ENCODE data around the gene ALPL.

ALPL gene

GRCh38 chr1:21614419-21615115, 105.3 kb downstream of the ALPL start:
- no peak for TF ChIP-seq CTCF (IDR thresholded peaks at IDR 0.05; ENCODE audit: poor library complexity, severe bottlenecking)
- H3K27ac ChIP-seq (ENCODE audit: poor library complexity, severe bottlenecking), result no peak overlapping the region
- ATAC-seq (ENCODE audit: low read depth) (peak; percentile 85), DNase-seq (ENCODE audit: low spot score) (no peak)
- H3K36me3 ChIP-seq (ENCODE audit: low read depth), result no peaks in the 10 kb centered on the region
- no peaks in the 10 kb centered on the region for H3K27me3 ChIP-seq (ENCODE audit: insufficient read depth, poor library complexity, severe bottlenecking)
- peaks cover 5% of the 10 kb centered on the region for H3K4me1 ChIP-seq (ENCODE audit: insufficient read depth, poor library complexity, severe bottlenecking)
- H3K4me3 ChIP-seq (ENCODE audit: severe bottlenecking), result no peak overlapping the region
- H3K9me3 ChIP-seq (ENCODE audit: severe bottlenecking), result no peaks in the 10 kb centered on the region

GRCh38 chr1:21616372-21616771, 107.1 kb downstream of the ALPL start:
- Histone ChIP-seq H3K4me3 (ENCODE audit: severe bottlenecking) (no peak overlapping the region), H3K36me3 (ENCODE audit: low read depth) (no peaks in the 10 kb centered on the region), H3K27ac (ENCODE audit: poor library complexity, severe bottlenecking) (no peak overlapping the region), H3K4me1 (ENCODE audit: insufficient read depth, poor library complexity, severe bottlenecking) (peaks cover 5% of the 10 kb centered on the region), H3K9me3 (ENCODE audit: severe bottlenecking) (no peaks in the 10 kb centered on the region), H3K27me3 (ENCODE audit: insufficient read depth, poor library complexity, severe bottlenecking) (no peaks in the 10 kb centered on the region)
- no peak for TF ChIP-seq CTCF (IDR thresholded peaks at IDR 0.05; ENCODE audit: poor library complexity, severe bottlenecking)
- DNase-seq (ENCODE audit: low spot score), result no peak
- no peak for ATAC-seq (ENCODE audit: low read depth)

- ATAC-seq (ENCODE audit: low read depth) (no peak), DNase-seq (ENCODE audit: low spot score) (no peak)
- Histone ChIP-seq H3K27me3 (ENCODE audit: insufficient read depth, poor library complexity, severe bottlenecking) (no peaks in the 10 kb centered on the region), H3K4me3 (ENCODE audit: severe bottlenecking) (no peak overlapping the region), H3K9me3 (ENCODE audit: severe bottlenecking) (no peaks in the 10 kb centered on the region), H3K36me3 (ENCODE audit: low read depth) (no peaks in the 10 kb centered on the region), H3K4me1 (ENCODE audit: insufficient read depth, poor library complexity, severe bottlenecking) (peaks cover 5% of the 10 kb centered on the region), H3K27ac (ENCODE audit: poor library complexity, severe bottlenecking) (no peak overlapping the region)
- no peak for TF ChIP-seq CTCF (IDR thresholded peaks at IDR 0.05; ENCODE audit: poor library complexity, severe bottlenecking)
Measured at GRCh38 chr1:21617126-21617738, 108.0 kb downstream of the ALPL start.

- no peak for ATAC-seq (ENCODE audit: low read depth)
- no peak for DNase-seq (ENCODE audit: low spot score)
- Histone ChIP-seq H3K27me3 (ENCODE audit: insufficient read depth, poor library complexity, severe bottlenecking) (no peaks in the 10 kb centered on the region), H3K4me3 (ENCODE audit: severe bottlenecking) (no peak overlapping the region), H3K9me3 (ENCODE audit: severe bottlenecking) (no peaks in the 10 kb centered on the region), H3K27ac (ENCODE audit: poor library complexity, severe bottlenecking) (no peak overlapping the region), H3K36me3 (ENCODE audit: low read depth) (no peaks in the 10 kb centered on the region), H3K4me1 (ENCODE audit: insufficient read depth, poor library complexity, severe bottlenecking) (peaks cover 5% of the 10 kb centered on the region)
- TF ChIP-seq CTCF (IDR thresholded peaks at IDR 0.05; ENCODE audit: poor library complexity, severe bottlenecking), result no peak
Measured at GRCh38 chr1:21618059-21618458, 108.8 kb downstream of the ALPL start.
